HG03039 (cell line): ENCODE measurements around the gene NCK2.

Experiments
- ATAC-seq: cut with Tn5 transposase; IDR thresholded peaks from one replicate; pipeline ENCODE4 v1.9.1; 2021; ENCODE audit warnings: mild to moderate bottlenecking, moderate library complexity; ENCODE audit not compliant: unreplicated experiment

NCK2 gene

DNA sequence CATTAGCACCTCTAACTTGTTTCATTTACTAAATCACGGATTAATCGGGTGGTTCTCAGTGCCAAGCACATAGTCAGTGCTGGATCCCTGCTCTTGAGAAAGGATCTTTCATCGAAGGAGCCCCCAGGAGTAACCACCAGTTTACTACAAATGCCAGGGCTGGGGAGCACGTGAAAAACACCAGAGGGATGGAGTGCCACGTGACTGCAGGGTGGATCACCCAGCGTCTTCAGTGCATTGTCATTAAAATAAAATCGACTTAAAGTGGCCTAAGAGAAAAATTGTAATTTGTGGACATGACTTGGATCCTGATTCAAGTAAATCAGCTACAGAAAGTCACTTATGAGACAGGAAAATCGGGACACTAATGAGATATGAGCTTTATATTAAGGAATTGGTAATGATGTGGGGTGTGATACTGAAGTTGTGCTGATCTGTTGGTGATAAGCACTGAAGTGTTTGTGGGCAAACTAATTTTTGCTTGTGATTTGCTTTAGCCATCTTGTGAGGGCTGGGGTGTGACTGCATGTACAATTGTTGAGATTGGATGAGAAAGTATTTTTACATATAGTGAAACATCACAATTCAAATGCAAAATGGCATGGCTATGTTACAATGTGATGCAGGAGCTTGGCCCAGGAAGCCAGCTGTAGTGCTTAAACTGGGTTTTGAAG, 63.8 kb downstream of the NCK2 start:
- no peak for ATAC-seq

DNA sequence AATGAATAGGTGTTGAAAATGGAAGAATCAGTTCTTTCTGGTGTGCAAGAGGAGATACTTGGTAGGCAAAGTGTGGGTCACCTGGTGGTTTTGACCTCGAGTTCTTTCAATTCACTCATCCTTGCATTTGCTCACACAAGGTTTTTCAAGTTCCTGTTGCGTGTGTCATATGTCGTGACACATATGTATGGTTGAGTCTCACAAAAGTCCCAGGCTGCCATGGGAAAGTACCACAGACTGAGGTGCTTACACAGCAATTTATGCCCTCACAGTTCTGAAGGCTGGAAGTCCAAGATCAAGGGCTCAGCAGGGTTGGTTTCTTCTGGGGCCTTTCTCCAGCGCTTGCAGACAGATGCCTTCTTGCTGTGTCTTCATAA, 64.4 kb downstream of the NCK2 start:
- ATAC-seq, result no peak

DNA sequence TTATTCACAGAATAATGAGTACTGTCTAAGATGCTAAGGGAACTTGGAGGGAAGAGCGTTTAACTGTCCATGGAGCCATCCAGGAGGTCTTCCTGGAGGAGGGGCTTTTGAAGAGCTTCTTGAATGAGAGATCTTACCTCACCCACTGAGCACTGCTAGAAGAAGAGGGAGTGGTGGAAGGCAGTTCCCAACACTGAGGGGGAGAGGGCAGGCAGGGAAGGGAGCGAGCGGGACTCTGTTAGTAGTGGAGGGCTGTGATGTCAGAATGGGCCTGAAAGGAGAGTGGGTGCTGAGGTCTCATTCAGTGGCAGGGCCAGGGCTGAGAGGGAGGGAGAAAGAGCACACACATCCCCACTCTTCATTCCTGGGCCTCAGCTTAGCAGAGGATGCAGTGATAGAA, 65.0 kb downstream of the NCK2 start:
- ATAC-seq, result no peak

DNA sequence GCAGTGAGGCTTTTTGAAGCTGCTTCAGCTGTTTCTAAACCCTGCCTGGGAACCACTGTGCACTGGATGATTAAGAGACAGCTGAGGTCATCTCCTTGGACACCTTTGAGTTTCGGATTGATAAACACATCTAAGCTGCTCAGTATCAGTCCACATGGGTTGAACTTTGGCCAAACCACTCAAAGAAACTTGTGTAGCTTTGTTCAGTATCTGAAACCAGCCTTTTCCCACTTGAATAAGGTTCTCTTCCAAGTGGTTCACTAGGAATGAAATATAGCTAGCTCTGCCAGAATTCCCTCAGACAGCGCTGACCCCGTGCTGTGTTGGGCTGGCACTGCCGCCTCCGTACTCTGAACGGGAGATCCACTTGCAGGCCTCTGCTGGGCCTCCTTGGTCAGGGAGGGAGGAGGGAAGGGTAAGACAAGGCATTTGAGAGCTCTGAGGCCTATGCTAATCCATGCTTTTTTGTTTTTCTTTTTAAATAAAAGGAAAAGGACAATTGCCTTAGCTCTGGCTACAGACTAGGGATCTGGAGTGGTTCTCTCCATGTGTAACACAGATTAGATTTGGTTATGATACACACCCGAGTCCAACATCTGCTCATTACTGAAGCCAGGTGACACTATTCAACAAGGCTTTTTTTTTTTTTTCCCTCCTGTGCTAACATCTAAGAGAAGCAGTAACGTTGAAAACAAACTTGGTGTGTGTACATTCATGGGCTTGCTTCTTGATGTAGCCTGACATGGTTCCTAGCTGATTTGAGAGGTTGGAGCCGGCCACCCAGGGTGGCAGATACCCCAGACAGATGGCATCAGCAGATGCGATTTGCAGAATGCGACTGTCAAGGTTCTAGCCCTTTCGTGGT, 67.7 kb downstream of the NCK2 start:
- ATAC-seq, result peak; percentile 66

DNA sequence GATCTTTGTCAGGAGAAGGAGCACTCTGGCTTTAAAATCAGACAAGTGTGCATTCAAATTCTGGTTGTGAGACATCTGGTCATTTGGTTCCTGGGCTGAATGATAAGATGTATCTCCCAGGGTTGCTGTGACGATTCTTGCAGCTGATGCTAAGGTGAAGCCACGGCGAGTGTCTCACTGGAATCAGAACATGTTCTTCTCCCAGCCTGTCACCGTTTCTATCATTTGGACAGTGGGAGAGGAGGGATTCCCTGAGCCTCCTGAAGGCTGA, 68.3 kb downstream of the NCK2 start:
- ATAC-seq, result no peak

DNA sequence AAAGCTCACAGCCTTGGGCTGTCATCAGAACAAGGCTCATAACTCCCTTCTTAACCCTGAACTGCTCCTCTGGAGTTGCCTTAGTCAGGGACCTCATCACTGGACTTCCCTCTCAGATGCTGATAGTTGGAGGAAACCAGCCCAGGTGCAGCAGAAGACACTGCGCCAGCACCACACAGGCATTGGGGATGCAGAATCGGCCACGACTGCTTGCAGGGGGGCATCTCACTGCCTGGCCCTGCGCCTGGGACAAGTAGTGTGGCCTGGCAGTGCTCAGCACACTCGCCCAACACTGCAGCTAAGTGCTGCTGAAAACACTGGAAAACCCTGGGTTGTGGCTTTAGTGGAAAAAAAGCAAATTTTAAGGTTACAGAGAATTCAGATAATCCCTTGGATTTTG, 68.7 kb downstream of the NCK2 start:
- no peak for ATAC-seq

DNA sequence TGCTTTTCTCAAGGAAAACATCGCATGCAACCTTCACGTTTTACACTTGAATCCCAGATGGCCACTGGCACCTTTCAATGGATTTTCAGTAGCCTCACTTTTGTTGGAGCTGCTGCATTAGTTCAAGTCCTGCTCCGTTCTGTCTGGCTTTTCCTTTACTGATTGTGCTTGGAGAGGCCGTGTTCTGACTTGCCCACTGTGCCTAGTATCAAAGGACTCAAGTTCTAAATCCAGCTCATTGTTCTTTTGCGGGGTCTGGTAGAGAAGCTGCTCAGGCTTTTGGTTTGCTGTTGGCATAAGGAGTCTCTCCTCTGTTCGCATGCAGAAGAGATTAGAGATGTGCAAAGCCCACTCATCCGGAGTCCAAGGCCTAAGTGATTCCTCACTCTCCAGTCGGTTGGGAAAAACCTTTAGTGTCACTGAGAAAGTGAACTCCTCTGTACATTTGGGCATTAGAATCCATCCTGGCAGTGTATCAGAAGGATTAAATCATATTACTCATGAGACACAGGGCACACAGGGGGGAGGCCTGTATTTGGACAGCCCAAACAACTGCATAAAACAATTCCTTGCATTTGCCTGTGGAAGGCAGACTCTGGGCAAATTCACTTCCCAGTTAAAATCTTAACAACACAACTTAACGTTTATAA, 69.7 kb downstream of the NCK2 start:
- no peak for ATAC-seq

DNA sequence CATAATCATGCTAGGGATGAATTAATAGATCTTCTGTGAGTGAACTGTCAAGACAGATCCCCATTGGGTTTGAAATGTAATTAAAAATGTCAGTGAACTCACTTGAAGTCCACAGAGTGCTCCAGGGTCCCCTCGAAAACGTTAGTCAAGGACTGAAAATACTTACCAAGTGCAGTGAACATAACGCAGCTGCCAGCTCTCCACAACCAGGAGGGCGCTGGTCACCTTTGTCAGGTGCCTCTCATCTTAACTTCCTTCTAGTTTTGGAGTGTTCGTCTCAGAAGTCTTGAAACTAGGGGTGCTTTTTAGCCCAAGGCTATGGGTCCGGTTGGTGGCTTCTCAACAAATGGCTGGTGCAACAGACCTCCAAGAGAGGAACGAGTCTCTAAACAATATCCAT, 70.7 kb downstream of the NCK2 start:
- ATAC-seq, result no peak

DNA sequence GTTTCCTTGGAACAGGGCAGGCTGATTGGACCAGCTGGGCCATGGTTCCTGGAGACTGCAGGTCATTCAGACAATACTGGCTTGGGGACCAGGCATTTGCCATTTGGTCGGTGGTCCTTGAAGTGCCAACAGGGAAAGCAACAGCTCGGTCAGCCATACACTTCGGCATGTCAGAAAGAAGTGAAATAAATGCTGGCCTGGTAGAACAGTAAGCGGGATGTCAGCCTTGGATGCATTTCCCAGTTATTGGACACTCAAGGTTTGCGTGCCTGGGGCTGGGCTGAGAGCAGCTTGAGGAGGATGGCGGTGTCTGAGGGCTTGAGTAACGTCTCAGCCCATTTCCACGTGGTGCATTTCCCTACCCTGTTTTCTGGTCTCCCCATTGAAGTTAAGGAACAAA, 75.4 kb downstream of the NCK2 start:
- no peak for ATAC-seq

DNA sequence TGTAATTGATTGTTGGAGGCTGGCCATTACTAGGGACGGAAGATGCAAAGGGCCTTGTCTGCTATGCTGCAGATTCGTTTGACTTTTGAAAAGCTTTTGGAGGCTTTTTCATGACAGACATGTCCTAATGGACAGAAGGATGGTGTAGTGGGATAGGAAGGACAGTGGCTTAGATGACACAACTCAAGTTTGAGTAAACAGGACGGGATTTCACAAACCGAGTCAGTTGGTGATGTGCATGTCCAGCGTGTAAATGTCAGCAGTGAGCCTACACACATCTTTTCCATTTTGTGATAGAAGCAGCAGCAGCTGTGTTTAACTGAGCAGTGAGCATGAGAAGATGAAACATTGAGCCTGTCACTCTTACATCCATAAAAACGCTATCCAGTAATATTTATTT, 76.0 kb downstream of the NCK2 start:
- ATAC-seq, result no peak

DNA sequence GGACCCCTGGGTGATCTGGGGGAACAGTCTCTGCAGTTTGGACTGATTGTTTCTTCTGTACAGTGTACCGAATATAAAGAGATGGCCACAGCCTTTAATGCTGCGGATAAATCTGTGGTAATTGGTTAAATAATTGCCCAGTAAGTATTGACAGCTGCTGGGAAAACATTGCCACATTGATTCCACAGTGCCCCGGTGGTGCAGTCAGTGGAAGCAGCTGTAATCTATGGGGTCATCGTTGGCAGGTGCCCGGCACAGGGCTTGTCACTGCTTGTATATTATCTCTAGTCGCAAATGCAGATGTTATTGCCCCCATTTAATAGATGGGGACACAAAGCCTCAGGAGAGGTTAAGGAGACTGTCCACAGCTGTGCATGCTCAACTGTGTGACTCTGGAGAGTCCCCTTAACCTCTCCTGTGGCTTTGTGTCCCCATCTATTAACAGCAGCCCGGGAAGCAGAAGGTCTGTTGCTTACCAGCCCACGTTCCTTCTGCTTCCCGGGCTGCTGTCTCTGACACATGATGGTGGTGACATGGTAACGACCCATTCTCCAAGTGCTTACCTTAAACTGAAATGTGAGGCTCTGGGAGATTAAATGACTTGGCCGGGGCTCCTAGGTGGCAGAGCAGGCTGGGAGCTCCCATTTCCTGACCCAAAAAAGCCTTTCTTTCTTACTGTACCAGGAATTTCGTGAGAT, 76.9 kb downstream of the NCK2 start:
- ATAC-seq, result peak; percentile 36

DNA sequence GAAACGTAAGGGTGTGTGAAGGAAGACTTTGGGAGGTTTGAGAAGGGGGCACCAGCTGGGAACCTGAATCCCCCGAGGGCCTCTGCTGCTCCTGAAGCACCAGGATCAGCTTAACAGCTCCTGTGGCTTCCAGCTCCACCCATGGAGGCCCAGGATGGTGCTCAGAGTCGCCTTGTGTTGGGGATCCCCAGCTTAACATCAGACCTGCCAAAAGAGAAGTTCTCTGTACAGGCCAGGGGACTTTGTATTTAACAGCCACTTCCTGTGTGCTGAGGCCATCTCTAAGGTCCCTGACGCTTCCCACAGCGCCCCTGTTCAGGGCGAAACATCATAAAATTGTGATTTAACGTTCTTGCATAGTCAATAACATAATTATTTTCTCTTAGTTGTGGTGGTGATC, 77.5 kb downstream of the NCK2 start:
- ATAC-seq, result peak; percentile 86

DNA sequence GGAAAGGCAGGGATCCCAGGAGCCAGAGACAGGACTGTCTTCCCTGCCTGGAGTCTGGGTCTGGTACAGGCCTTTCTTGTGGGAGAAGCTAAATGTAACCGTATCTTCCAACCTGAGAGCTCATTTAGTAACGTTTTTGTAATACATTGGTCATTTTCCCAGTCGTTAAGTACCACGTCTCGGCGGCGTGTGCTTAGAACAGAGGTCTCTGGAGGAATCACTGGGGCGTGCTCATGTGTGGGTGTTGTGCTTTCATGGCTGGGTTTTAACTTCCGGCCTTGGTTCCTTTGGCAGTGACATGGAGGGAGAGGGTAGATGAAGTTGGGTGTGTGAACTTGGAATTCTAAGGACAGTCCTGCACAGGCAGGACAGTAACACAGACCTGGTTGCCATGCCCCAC, 79.7 kb downstream of the NCK2 start:
- ATAC-seq, result no peak

DNA sequence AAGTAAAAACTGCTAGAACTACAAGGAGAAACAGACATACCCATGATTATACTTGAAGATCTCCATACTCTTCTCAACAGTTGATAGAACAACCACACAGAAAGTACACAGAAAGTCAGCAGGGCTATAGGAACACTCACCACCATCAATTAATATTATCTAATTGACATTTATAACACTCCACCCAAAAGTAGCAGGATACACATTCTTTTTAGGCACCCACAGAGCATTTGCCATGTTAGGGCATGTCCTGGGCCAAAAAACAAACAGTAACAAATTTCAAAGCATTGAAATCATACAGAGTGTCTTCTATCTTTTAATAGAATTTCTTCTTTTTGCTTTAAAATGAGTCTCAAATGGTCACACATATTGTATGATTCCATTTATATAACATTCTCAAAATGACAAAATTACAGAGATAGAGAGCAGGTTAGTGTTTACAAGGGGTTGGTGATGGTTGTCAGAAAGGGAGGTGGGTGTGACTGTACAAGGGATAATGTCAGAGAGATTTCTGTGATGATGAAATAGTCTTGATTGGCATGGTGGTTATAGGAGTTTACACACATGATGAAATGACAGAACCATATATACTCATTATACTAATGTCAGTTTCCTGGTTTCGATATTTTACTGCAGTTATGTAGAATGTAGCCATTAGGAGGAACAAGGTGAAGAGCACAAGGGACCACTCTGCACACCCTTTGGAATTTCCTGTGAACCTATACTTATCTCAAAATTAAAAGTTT, 82.8 kb downstream of the NCK2 start:
- ATAC-seq, result no peak

DNA sequence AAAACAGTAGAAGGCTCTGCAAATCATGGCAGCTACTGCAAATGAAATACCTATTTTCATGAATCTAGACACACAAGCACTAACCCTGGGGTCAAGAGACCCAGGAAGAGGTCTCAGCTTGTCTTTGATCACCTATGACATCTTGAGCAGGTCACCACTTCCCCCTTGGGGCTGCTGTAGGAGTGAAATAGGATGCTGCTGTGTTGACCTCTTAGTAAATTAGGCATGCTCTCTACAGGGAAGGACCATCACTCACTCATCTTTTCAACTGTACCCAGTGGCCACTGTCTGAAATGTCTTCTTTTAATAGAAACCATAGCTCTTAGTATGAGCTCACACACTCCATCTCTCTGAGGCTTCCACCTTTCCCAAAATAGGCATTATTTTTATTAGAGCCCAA, 83.8 kb downstream of the NCK2 start:
- ATAC-seq, result no peak

DNA sequence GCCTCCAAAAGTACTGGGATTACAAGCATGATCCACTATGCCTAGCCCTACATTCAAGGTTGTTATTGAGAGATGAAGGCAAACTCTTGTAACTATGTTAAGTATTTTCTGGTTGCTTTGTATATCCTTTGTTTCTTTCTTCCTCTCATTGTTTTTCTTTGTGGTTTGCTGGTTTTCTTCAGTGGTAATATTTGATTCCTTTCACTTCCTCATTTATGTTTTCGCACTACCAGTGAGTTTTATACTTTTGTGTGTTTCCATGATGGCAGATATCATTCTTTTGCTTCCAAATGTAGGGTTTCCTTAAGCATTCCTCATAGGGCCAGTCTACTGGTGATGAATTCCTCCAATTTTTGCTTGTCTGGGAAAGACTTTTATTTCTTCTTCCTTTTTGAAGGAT, 90.2 kb downstream of the NCK2 start:
- ATAC-seq, result no peak

DNA sequence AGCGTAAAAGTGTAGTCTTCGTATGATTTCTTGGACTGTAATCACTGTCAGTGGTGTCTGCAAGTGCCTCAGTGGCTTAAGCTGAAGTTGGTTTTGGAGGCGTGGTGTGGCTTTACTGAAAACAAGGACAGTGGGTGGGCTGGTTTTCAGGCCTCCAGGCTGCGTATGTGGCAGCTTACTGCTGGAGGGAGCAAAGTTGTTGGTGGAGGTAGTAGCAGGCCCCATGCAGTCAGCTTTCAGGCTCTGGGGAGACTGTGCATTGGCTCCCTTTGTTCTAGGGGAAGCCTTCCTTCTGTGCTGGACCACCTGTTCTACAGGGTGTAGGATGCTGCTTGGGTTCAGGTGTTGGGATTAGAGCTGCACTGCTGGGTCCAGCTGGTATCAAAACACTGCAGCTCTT, 91.6 kb downstream of the NCK2 start:
- ATAC-seq, result no peak

DNA sequence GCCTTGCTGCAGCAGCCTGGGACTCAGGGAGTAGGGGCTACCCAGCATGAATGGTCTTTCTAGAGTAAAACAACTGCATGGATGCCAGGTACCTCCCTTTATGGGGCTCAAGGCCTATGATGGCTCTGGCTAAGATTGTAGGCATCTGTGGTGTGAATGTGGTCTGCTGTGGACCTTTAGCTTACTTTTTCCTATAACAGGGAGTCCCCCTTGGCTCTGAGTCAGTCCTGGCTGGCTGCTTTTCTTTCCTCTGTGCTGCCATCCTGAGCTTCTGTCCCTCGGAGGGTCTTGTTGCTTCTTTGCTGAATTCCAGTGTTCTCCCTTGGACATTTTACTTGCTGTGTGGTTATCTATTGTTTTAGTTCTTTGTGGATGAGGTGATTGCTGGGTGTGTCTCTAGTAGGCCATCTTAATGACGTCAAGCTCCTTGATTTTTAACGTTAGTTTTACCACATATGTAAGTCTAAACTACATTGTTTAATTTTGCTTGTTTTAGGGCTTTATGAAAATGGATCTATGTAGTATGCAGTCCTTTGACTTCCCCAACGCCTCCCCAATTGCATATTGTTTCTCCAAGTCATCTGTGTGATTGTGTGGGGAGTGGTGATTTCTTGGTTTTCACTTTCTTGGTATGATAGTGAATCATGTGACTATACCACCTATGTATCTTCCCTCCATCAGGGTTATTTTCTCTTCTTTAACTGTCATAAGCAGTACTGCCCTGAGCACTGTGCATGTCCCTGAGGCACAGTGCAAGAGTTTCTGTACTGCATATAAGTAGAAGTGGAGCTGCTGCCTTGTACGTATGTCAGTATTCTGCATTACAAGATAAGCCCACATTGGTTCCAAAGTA, 92.4 kb downstream of the NCK2 start:
- ATAC-seq, result no peak

DNA sequence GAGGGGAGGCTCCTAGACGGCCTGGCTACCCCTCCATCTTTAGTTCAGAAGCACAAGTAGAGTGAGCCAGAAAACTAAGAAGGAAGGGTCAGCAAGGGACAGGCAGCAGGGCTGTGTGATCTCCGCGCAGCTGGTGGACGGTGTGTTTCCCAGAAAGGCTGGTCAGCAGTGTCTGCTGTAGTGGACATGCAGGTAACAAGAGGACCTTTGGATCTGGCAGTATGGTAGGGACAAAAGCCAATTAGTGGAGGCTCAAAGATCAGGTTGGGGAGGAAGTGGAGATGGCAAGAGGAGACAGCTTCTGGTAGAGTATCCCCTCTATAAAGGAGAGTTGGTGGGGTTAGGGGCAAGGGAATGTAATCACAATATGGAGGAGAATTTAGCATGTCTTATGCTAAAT, 95.1 kb downstream of the NCK2 start:
- no peak for ATAC-seq

DNA sequence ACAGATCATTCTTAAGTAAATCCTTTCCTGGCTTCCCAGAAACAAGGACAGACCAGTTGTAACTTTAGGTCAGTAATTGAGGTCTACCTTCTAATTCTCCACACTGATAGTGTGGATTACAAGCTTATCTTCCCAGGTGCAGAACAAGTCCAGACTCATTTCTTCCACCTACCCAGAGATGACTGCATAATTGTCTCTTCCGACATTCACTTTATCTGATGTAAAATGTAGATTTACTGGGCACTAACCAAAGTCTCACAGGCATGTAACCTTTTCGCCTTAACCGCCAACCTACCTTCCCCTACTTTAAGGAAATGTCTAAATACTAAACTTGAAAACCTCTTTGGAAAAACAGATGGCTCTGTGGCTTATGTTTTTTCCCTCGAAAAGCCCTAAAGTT, 96.2 kb downstream of the NCK2 start:
- ATAC-seq, result no peak
